ENCODE results near the gene SDK2. TPM values are rescaled to one million over a fixed set of nuclear protein-coding genes. Genes with fewer than 3 reads are reported as not detected.

SDK2 gene
- total RNA-seq, 6 experiments from 2014 or later: 0.11 to 0.46 (median 0.25) TPM

- Histone ChIP-seq H3K4me1 (no peaks in the 10 kb centered on the region), H3K27ac (no peak overlapping the region), H3K27me3 (no peaks in the 10 kb centered on the region), H3K4me3 (no peak overlapping the region), H3K36me3 (no peaks in the 10 kb centered on the region), H3K9me3 (no peaks in the 10 kb centered on the region)
- 43% methylated on average over 6 of the region's 9 CpGs for WGBS (ENCODE audit: insufficient coverage, low coverage, low lambda C conversion rate, missing lambda C conversion rate)
- no peak for TF ChIP-seq CTCF (IDR thresholded peaks at IDR 0.05)
- no peak for TF ChIP-seq POLR2A (IDR thresholded peaks at IDR 0.05)
- DNase-seq: no peak
- ATAC-seq: no peak
- intact Hi-C loops (cut with DNase I): no loop called here
Measured at GRCh38 chr17:73465130-73465952, 178.9 kb downstream of the SDK2 start.

- H3K4me1 ChIP-seq: no peaks in the 10 kb centered on the region
- H3K9me3 ChIP-seq: no peaks in the 10 kb centered on the region
- TF ChIP-seq POLR2A (IDR thresholded peaks at IDR 0.05): no peak
- WGBS (ENCODE audit: insufficient coverage, low coverage, low lambda C conversion rate, missing lambda C conversion rate): 79% methylated on average over 4 of the region's 4 CpGs
- no peak overlapping the region for H3K4me3 ChIP-seq
- DNase-seq (no peak), ATAC-seq (no peak)
- H3K27me3 ChIP-seq: no peaks in the 10 kb centered on the region
- no peaks in the 10 kb centered on the region for H3K36me3 ChIP-seq
- no peak overlapping the region for H3K27ac ChIP-seq
- intact Hi-C loops (cut with DNase I): no loop called here
Measured at GRCh38 chr17:73464447-73464846, 179.8 kb downstream of the SDK2 start.

GRCh38 chr17:73463821-73464220 lies 180.4 kb downstream of the SDK2 start:
- no peaks in the 10 kb centered on the region for H3K9me3 ChIP-seq
- DNase-seq (no peak), ATAC-seq (no peak)
- no peaks in the 10 kb centered on the region for H3K27me3 ChIP-seq
- no peaks in the 10 kb centered on the region for H3K4me1 ChIP-seq
- H3K27ac ChIP-seq: no peak overlapping the region
- no peak overlapping the region for H3K4me3 ChIP-seq
- 41% methylated on average over 4 of the region's 5 CpGs for WGBS (ENCODE audit: insufficient coverage, low coverage, low lambda C conversion rate, missing lambda C conversion rate)
- no peaks in the 10 kb centered on the region for H3K36me3 ChIP-seq
- intact Hi-C loops (cut with DNase I): no loop called here
- TF ChIP-seq POLR2A (IDR thresholded peaks at IDR 0.05): no peak
- no peak for TF ChIP-seq CTCF (IDR thresholded peaks at IDR 0.05)

GRCh38 chr17:73462823-73463222 lies 181.4 kb downstream of the SDK2 start:
- no peak overlapping the region for H3K27ac ChIP-seq
- TF ChIP-seq CTCF (IDR thresholded peaks at IDR 0.05) (no peak), POLR2A (IDR thresholded peaks at IDR 0.05) (no peak)
- H3K27me3 ChIP-seq: no peaks in the 10 kb centered on the region
- no peaks in the 10 kb centered on the region for H3K36me3 ChIP-seq
- DNase-seq (no peak), ATAC-seq (no peak)
- H3K9me3 ChIP-seq: no peaks in the 10 kb centered on the region
- WGBS (ENCODE audit: insufficient coverage, low coverage, low lambda C conversion rate, missing lambda C conversion rate): 77% methylated on average over 5 of the region's 8 CpGs
- H3K4me1 ChIP-seq: no peaks in the 10 kb centered on the region
- H3K4me3 ChIP-seq: no peak overlapping the region
- intact Hi-C loops (cut with DNase I): no loop called here

GRCh38 chr17:73459980-73460379 lies 184.3 kb downstream of the SDK2 start:
- TF ChIP-seq CTCF (IDR thresholded peaks at IDR 0.05) (no peak), POLR2A (IDR thresholded peaks at IDR 0.05) (no peak)
- H3K36me3 ChIP-seq: no peaks in the 10 kb centered on the region
- intact Hi-C loops (cut with DNase I): no loop called here
- no peak for DNase-seq
- H3K27me3 ChIP-seq: no peaks in the 10 kb centered on the region
- WGBS (ENCODE audit: insufficient coverage, low coverage, low lambda C conversion rate, missing lambda C conversion rate): 48% methylated on average over 4 of the region's 7 CpGs
- no peak for ATAC-seq
- no peak overlapping the region for H3K27ac ChIP-seq
- H3K4me1 ChIP-seq: no peaks in the 10 kb centered on the region
- no peaks in the 10 kb centered on the region for H3K9me3 ChIP-seq
- H3K4me3 ChIP-seq: no peak overlapping the region

Measured in right lobe of liver (tissue), 6 donors.